Measurements from ENCODE around the gene KAT2B. TPM values are rescaled to one million over a fixed set of nuclear protein-coding genes. Genes with fewer than 3 reads are reported as not detected.
A peak's percentile ranks its signal among the peaks of the same experiment; 100 is the strongest.

Gene KAT2B
- total RNA-seq, 4 donors from 2014 or later, result 12.8 to 52.1 (median 35.2) TPM

- no peak for DNase-seq
- Histone ChIP-seq H3K36me3 (no peaks in the 10 kb centered on the region), H3K9me3 (no peaks in the 10 kb centered on the region), H3K4me1 (peaks cover 0 to 7% of the 10 kb centered on the region in 2 donors), H3K27ac (peak overlapping the region in 1 of 2 donors; percentile 99), H3K4me3 (no peak overlapping the region), H3K27me3 (no peaks in the 10 kb centered on the region)
- TF ChIP-seq CTCF (IDR thresholded peaks at IDR 0.05), result peak in 1 of 4 experiments; percentile 29
- no peak for TF ChIP-seq POLR2A (IDR thresholded peaks at IDR 0.05)
- intact Hi-C loops (cut with DNase I; ENCODE audit: low total_unique reads), result no loop called here
Measured at GRCh38 chr3:20037255-20037996, 2.8 kb upstream of the KAT2B start.

- no peak for DNase-seq
- H3K27me3 ChIP-seq, result no peaks in the 10 kb centered on the region
- H3K4me1 ChIP-seq, result peaks cover 0 to 16% of the 10 kb centered on the region in 2 donors
- TF ChIP-seq CTCF (IDR thresholded peaks at IDR 0.05), result no peak
- intact Hi-C loops (cut with DNase I; ENCODE audit: low total_unique reads), result no loop called here
- peak overlapping the region; percentile 81 to 94 for H3K4me3 ChIP-seq
- H3K9me3 ChIP-seq, result no peaks in the 10 kb centered on the region
- peak overlapping the region; percentile 96 to 99 for H3K27ac ChIP-seq
- H3K36me3 ChIP-seq, result no peaks in the 10 kb centered on the region
Measured at GRCh38 chr3:20038699-20039465, 1.4 kb upstream of the KAT2B start.

- Histone ChIP-seq H3K36me3 (no peaks in the 10 kb centered on the region), H3K27me3 (no peaks in the 10 kb centered on the region), H3K27ac (peak overlapping the region; percentile 96 to 99), H3K4me3 (peak overlapping the region; percentile 81 to 94), H3K4me1 (peaks cover 0 to 16% of the 10 kb centered on the region in 2 donors), H3K9me3 (no peaks in the 10 kb centered on the region)
- TF ChIP-seq CTCF (IDR thresholded peaks at IDR 0.05), result no peak
- intact Hi-C loops (cut with DNase I; ENCODE audit: low total_unique reads), result no loop called here
- DNase-seq, result no peak
Measured at GRCh38 chr3:20039466-20039764, 831 bp upstream of the KAT2B start.

DNA sequence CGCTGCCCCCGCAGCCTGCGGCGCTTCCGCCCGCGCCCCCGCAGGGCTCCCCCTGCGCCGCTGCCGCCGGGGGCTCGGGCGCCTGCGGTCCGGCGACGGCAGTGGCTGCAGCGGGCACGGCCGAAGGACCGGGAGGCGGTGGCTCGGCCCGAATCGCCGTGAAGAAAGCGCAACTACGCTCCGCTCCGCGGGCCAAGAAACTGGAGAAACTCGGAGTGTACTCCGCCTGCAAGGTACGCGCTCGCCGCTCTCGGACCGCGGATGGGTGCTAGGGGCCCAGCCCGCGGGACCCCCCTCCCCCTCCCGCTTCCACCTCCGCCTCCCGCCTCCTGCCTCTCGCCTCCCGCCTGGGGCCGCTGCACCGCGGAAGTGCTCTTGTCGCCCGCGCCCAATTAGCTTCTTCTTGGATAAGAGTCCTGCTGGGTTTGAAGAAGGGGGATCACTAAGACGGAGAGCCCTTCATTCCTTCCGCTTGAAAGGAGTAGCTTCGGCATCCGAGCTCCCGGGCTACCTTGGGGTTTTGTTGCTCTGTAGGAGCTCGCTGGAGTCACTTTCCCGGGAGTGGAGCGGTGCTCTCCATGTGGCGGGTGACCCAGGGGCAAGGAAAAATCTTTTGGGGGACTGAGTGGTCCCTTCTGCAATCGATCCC, 426 bp downstream of the KAT2B start:
- TF ChIP-seq POLR2A (IDR thresholded peaks at IDR 0.05), result peak in 1 of 2 donors; percentile 47
- TF ChIP-seq CTCF (IDR thresholded peaks at IDR 0.05), result peak in 3 of 4 experiments; percentile 6 to 30 (median 16)
- Histone ChIP-seq H3K27ac (peak overlapping the region; percentile 96 to 99), H3K36me3 (no peaks in the 10 kb centered on the region), H3K9me3 (no peaks in the 10 kb centered on the region), H3K27me3 (no peaks in the 10 kb centered on the region), H3K4me1 (peaks cover 0 to 16% of the 10 kb centered on the region in 2 donors), H3K4me3 (peak overlapping the region; percentile 81 to 94)
- peak; percentile 79 to 81 for DNase-seq
- intact Hi-C loops (cut with DNase I; ENCODE audit: low total_unique reads), result loop anchor here (10.0 kb wide), 1 partner anchor 96 kb away; the partner anchor contains the start of gene RAB5A

All from uterus (tissue), 4 donors.